ENCODE measurements around the gene RAB30. TPM values are rescaled to one million over a fixed set of nuclear protein-coding genes. Genes with fewer than 3 reads are reported as not detected.

RAB30 gene
- total RNA-seq, 3 donors from 2014 or later = 20.3 to 26.6 (median 24.2) TPM

DNA sequence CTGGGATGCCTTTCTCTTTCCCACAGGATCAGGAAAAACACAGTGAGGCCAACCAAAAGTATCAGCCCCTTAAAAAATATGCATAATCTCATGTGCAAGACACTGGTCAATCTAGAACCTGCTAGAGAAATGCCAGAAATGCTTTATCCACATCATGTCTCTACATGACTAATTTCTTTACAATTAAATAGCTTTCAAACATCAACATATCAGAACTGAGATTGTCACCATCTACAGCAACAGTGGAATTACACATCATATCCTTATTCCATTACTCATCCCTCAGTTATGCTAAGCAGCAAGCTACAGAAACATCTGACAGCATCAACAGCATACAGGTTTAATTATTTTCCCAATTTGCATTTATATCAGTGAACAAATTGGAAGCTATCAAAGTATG is 91.4 kb downstream of the RAB30 start:
- no peak overlapping the region for H3K4me3 ChIP-seq
- no peaks in the 10 kb centered on the region for H3K36me3 ChIP-seq
- H3K27me3 ChIP-seq = no peaks in the 10 kb centered on the region
- no peaks in the 10 kb centered on the region for H3K4me1 ChIP-seq
- intact Hi-C loops (cut with DNase I; ENCODE audit: low total_unique reads) = no loop called here
- DNase-seq (ENCODE audit: low spot score in 2 of 2) = no peak
- no peaks in the 10 kb centered on the region for H3K9me3 ChIP-seq
- no peak for TF ChIP-seq POLR2AphosphoS5 (IDR thresholded peaks at IDR 0.05)
- no peak for TF ChIP-seq POLR2A (IDR thresholded peaks at IDR 0.05)
- TF ChIP-seq, protein P1, sequence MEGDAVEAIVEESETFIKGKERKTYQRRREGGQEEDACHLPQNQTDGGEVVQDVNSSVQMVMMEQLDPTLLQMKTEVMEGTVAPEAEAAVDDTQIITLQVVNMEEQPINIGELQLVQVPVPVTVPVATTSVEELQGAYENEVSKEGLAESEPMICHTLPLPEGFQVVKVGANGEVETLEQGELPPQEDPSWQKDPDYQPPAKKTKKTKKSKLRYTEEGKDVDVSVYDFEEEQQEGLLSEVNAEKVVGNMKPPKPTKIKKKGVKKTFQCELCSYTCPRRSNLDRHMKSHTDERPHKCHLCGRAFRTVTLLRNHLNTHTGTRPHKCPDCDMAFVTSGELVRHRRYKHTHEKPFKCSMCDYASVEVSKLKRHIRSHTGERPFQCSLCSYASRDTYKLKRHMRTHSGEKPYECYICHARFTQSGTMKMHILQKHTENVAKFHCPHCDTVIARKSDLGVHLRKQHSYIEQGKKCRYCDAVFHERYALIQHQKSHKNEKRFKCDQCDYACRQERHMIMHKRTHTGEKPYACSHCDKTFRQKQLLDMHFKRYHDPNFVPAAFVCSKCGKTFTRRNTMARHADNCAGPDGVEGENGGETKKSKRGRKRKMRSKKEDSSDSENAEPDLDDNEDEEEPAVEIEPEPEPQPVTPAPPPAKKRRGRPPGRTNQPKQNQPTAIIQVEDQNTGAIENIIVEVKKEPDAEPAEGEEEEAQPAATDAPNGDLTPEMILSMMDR (IDR thresholded peaks at IDR 0.05) = no peak
- no peak overlapping the region for H3K27ac ChIP-seq

DNA sequence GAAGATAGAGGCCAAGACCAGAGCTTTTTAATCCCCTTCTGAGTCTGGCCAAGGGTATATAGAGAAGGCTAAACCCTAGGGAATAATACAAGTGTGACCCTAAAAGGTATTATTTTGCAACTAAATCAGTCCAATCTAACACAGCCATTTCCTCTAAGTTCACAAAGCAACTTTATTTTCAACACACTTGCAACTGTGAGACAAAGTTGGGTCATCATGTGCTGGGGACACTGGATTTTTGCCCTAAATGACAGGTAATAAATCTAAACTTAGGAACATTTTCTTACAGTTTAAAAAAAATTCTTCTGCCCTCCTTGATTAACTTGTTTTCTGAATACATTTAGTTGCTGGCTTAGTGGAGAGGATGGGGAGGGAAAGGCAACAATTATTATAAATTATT is 91.9 kb downstream of the RAB30 start:
- Histone ChIP-seq H3K27ac (peak overlapping the region; percentile 16 to 59), H3K9me3 (no peaks in the 10 kb centered on the region), H3K4me1 (no peaks in the 10 kb centered on the region), H3K36me3 (no peaks in the 10 kb centered on the region), H3K27me3 (no peaks in the 10 kb centered on the region), H3K4me3 (no peak overlapping the region)
- TF ChIP-seq, protein P1 (IDR thresholded peaks at IDR 0.05) = no peak
- TF ChIP-seq POLR2A (IDR thresholded peaks at IDR 0.05) (no peak), POLR2AphosphoS5 (IDR thresholded peaks at IDR 0.05) (peak in 1 of 3 donors; percentile 74)
- intact Hi-C loops (cut with DNase I; ENCODE audit: low total_unique reads) = no loop called here
- DNase-seq (ENCODE audit: low spot score in 2 of 2) = no peak

DNA sequence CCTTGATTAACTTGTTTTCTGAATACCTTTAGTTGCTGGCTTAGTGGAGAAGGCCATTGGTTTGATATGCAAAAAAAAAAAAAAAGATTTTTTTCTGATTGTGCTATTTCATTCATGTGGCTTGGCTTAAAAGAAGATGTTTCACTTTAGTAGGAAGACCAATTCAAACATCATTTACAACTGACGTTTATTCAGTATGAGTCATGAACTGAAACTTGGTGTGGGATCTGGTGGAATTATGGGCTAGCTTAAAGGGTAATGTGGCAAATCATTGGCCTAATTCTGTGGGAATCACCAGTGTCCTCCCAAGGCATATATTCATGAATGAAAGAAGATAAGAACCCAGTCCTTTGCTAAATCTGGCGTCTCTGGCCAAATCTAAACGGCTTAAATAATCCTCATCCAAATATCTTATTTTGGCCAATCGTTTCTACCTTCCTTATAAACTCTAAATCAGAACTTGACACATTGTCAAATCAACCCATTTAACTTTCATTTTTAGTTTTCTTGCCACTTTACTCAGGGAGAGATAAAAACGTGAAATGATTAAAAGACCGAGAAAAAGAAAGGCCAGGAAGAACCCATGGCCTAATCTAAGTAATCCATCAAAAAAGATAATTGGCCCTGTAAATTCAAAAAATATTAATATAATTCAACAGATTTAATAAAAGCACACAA is 93.1 kb downstream of the RAB30 start:
- intact Hi-C loops (cut with DNase I; ENCODE audit: low total_unique reads) = no loop called here
- TF ChIP-seq POLR2A (IDR thresholded peaks at IDR 0.05) (no peak), POLR2AphosphoS5 (IDR thresholded peaks at IDR 0.05) (no peak)
- TF ChIP-seq, protein P1 (IDR thresholded peaks at IDR 0.05) = no peak
- Histone ChIP-seq H3K27me3 (no peaks in the 10 kb centered on the region), H3K4me1 (no peaks in the 10 kb centered on the region), H3K27ac (no peak overlapping the region), H3K9me3 (no peaks in the 10 kb centered on the region), H3K4me3 (no peak overlapping the region), H3K36me3 (no peaks in the 10 kb centered on the region)
- no peak for DNase-seq (ENCODE audit: low spot score in 2 of 2)

DNA sequence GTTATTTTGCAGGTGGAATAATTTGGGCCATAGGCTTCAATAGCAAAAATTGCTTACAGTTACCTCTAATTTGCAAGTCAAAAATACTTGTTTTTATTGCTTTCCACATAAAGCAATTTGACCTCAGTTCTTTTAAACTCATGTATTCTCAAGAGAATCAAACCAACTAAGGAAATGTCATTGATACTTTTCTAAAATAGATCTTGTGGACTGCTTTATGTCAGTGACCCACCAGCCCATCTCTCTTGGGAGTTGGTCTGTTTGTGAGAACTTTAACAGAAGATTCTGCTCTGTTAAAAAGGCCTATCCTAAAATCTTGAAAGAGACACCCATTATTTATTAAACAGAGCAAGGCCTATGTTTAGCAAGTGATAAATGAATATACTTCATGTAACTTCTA is 94.9 kb downstream of the RAB30 start:
- Histone ChIP-seq H3K4me3 (no peak overlapping the region), H3K27me3 (no peaks in the 10 kb centered on the region), H3K4me1 (no peaks in the 10 kb centered on the region), H3K9me3 (no peaks in the 10 kb centered on the region), H3K36me3 (no peaks in the 10 kb centered on the region), H3K27ac (no peak overlapping the region)
- intact Hi-C loops (cut with DNase I; ENCODE audit: low total_unique reads) = no loop called here
- TF ChIP-seq, protein P1 (IDR thresholded peaks at IDR 0.05) = no peak
- TF ChIP-seq POLR2A (IDR thresholded peaks at IDR 0.05) (no peak), POLR2AphosphoS5 (IDR thresholded peaks at IDR 0.05) (no peak)
- no peak for DNase-seq (ENCODE audit: low spot score in 2 of 2)

DNA sequence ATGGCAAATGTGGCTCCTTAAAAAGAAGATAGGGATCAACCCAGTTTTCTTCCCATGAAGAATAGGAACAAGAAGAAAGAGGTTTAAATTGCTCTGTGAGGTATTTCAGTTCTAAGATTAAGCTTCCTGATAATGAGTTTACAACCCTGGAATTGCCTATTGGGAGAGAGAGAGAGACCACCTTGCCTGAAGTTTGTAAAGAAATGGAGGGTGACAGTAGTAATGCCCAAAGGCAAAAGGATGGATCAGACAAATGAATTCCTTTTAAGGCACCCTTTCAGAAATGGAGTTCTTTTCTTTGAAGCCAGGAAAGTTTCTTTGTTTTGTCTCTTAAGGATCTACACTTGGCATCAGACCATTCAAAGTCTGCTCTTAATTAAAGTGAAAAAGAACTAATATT is 95.8 kb downstream of the RAB30 start:
- Histone ChIP-seq H3K36me3 (no peaks in the 10 kb centered on the region), H3K4me1 (no peaks in the 10 kb centered on the region), H3K27ac (no peak overlapping the region), H3K27me3 (no peaks in the 10 kb centered on the region), H3K9me3 (no peaks in the 10 kb centered on the region), H3K4me3 (no peak overlapping the region)
- TF ChIP-seq, protein P1 (IDR thresholded peaks at IDR 0.05) = no peak
- TF ChIP-seq POLR2A (IDR thresholded peaks at IDR 0.05) (no peak), POLR2AphosphoS5 (IDR thresholded peaks at IDR 0.05) (no peak)
- DNase-seq (ENCODE audit: low spot score in 2 of 2) = no peak
- intact Hi-C loops (cut with DNase I; ENCODE audit: low total_unique reads) = no loop called here
